H9 (cell line): Measurements from ENCODE around the gene GSN. TPM values are rescaled to one million over a fixed set of nuclear protein-coding genes. Genes with fewer than 3 reads are reported as not detected.

Experiments
- DNase-seq: peaks from one replicate; pipeline ENCODE4 v3.0.0-alpha.2; 2017
- H2AFZ ChIP-seq: one replicate; pipeline ENCODE4 v1.6.1; 2013; ENCODE audit warnings: mild to moderate bottlenecking, low read length, control low read depth, moderate library complexity
- H2AK5ac ChIP-seq: 2 replicates; pipeline ENCODE4 v1.6.1; 2013; ENCODE audit warnings: low read length, control low read depth, mixed read lengths; ENCODE audit not compliant: insufficient read length
- H2BK120ac ChIP-seq: one replicate; pipeline ENCODE4 v1.6.1; 2013; ENCODE audit warnings: low read depth, mild to moderate bottlenecking, low read length, control low read depth, inconsistent platforms; ENCODE audit not compliant: poor library complexity, severe bottlenecking
- H2BK12ac ChIP-seq: 2 replicates; pipeline ENCODE4 v1.6.1; 2013; ENCODE audit warnings: low read length, control low read depth, mixed read lengths, low read depth; ENCODE audit not compliant: insufficient read length
- H2BK15ac ChIP-seq: 2 replicates; pipeline ENCODE4 v1.6.1; 2013; ENCODE audit warnings: low read depth, low read length, control low read depth
- H2BK20ac ChIP-seq: one replicate; pipeline ENCODE4 v1.6.1; 2013; ENCODE audit warnings: low read depth, mild to moderate bottlenecking, low read length, control low read depth, inconsistent platforms; ENCODE audit not compliant: poor library complexity, severe bottlenecking
- H2BK5ac ChIP-seq: 2 replicates; pipeline ENCODE4 v1.6.1; 2013; ENCODE audit warnings: low read length, control low read depth, mixed read lengths; ENCODE audit not compliant: insufficient read length
- H3K14ac ChIP-seq: 2 replicates; pipeline ENCODE4 v1.6.1; 2013; ENCODE audit warnings: low read length, control low read depth; ENCODE audit not compliant: insufficient read depth
- H3K18ac ChIP-seq: 2 replicates; pipeline ENCODE4 v1.6.1; 2013; ENCODE audit warnings: low read depth, mild to moderate bottlenecking, mixed read lengths, low read length, control low read depth; ENCODE audit not compliant: insufficient read length
- H3K23ac ChIP-seq: 2 replicates; pipeline ENCODE4 v1.6.1; 2013; ENCODE audit warnings: low read length, control low read depth, mixed read lengths, low read depth; ENCODE audit not compliant: insufficient read length
- H3K23me2 ChIP-seq: 2 replicates; pipeline ENCODE4 v1.6.1; 2013; ENCODE audit warnings: low read depth, mild to moderate bottlenecking, mixed read lengths, low read length, control low read depth; ENCODE audit not compliant: insufficient read length, poor library complexity, severe bottlenecking
- H3K27ac ChIP-seq: 2 replicates; pipeline ENCODE4 v1.5.1; 2013; ENCODE audit warnings: low read length, control low read depth, mixed read lengths, low read depth; ENCODE audit not compliant: insufficient read length
- H3K27me3 ChIP-seq: 2 replicates; pipeline ENCODE4 v1.6.1; 2013; ENCODE audit warnings: low read length, control low read depth, inconsistent platforms; ENCODE audit not compliant: insufficient read depth
- H3K4ac ChIP-seq: 2 replicates; pipeline ENCODE4 v1.6.1; 2013; ENCODE audit warnings: low read depth, mild to moderate bottlenecking, control low read depth, inconsistent platforms, low read length, moderate library complexity
- H3K4me1 ChIP-seq: 2 replicates; pipeline ENCODE4 v1.6.1; 2013; ENCODE audit warnings: low read length, control low read depth, inconsistent platforms; ENCODE audit not compliant: insufficient read depth
- H3K4me2 ChIP-seq: 2 replicates; pipeline ENCODE4 v1.6.1; 2013; ENCODE audit warnings: low read length, control low read depth, mixed read lengths; ENCODE audit not compliant: insufficient read length, insufficient read depth
- H3K56ac ChIP-seq: 2 replicates; pipeline ENCODE4 v1.6.1; 2013; ENCODE audit warnings: low read depth, mild to moderate bottlenecking, mixed read lengths, low read length, control low read depth; ENCODE audit not compliant: insufficient read length
- H3K79me1 ChIP-seq: 2 replicates; pipeline ENCODE4 v1.6.1; 2013; ENCODE audit warnings: low read depth, mild to moderate bottlenecking, moderate library complexity, low read length, control low read depth, inconsistent platforms; ENCODE audit not compliant: insufficient read depth, poor library complexity, severe bottlenecking
- H3K79me2 ChIP-seq: 2 replicates; pipeline ENCODE4 v1.6.1; 2013; ENCODE audit warnings: low read length, control low read depth, inconsistent platforms; ENCODE audit not compliant: insufficient read depth
- H3K9ac ChIP-seq: 2 replicates; pipeline ENCODE4 v1.6.1; 2013; ENCODE audit warnings: low read length, control low read depth, mixed read lengths; ENCODE audit not compliant: insufficient read length; ENCODE audit errors: extremely low read depth
- H3K9me3 ChIP-seq: one replicate; pipeline ENCODE4 v1.6.1; 2013; ENCODE audit warnings: low read depth, low read length, inconsistent platforms; ENCODE audit not compliant: control insufficient read depth
- H3T11ph ChIP-seq: one replicate; pipeline ENCODE4 v1.6.1; 2013; ENCODE audit warnings: mild to moderate bottlenecking, low read length, control low read depth, inconsistent platforms
- H4K20me1 ChIP-seq: one replicate; pipeline ENCODE4 v1.6.1; 2013; ENCODE audit not compliant: control insufficient read depth, insufficient read length, insufficient read depth
- H4K5ac ChIP-seq: 2 replicates; pipeline ENCODE4 v1.6.1; 2013; ENCODE audit warnings: low read depth, mild to moderate bottlenecking, mixed read lengths, low read length, control low read depth; ENCODE audit not compliant: insufficient read length
- H4K8ac ChIP-seq: replicated peaks from 2 replicates; pipeline ENCODE4 v1.6.1; 2013; ENCODE audit warnings: low read length, control low read depth, mixed read lengths, low read depth; ENCODE audit not compliant: insufficient read length
- H4K91ac ChIP-seq: 2 replicates; pipeline ENCODE4 v1.6.1; 2013; ENCODE audit warnings: low read depth, mild to moderate bottlenecking, moderate library complexity, mixed read lengths, low read length, control low read depth; ENCODE audit not compliant: insufficient read length
- H3K27ac Mint-ChIP-seq, 3 experiments: 2 replicates in 2 of 3; 3 replicates in 1 of 3; pipeline ENCODE4 v1.8.0; 2020 to 2021; ENCODE audit warnings: mixed read lengths in 3 of 3, mild to moderate bottlenecking in 1 of 3, moderate library complexity in 1 of 3
- H3K27me3 Mint-ChIP-seq: 2 replicates; pipeline ENCODE4 v1.8.0; 2021; ENCODE audit warnings: low read depth, mild to moderate bottlenecking, moderate library complexity, mixed read lengths
- H3K36me3 Mint-ChIP-seq, 3 experiments: 2 replicates in 2 of 3; 3 replicates in 1 of 3; pipeline ENCODE4 v1.8.0; 2020 to 2021; ENCODE audit warnings: low read depth in 3 of 3, mixed read lengths in 3 of 3; ENCODE audit not compliant: insufficient read depth in 1 of 3
- H3K4me1 Mint-ChIP-seq, 2 experiments: 2 replicates each; pipeline ENCODE4 v1.8.0; 2020; ENCODE audit warnings: mixed read lengths in 2 of 2
- H3K4me3 Mint-ChIP-seq, 2 experiments: 2 replicates in 1 of 2; 3 replicates in 1 of 2; pipeline ENCODE4 v1.8.0; 2020 to 2021; ENCODE audit warnings: mild to moderate bottlenecking in 2 of 2, mixed read lengths in 2 of 2, moderate library complexity in 1 of 2
- H3K9me3 Mint-ChIP-seq, 2 experiments: 2 replicates in 1 of 2; 3 replicates in 1 of 2; pipeline ENCODE4 v1.8.0; 2020; ENCODE audit warnings: mild to moderate bottlenecking in 2 of 2, mixed read lengths in 2 of 2, moderate library complexity in 1 of 2
- CTCF ChIP-seq: fragments of 200-600 bp; sonication (generic); conservative IDR thresholded peaks from 3 replicates; pipeline ENCODE4 v1.8.0; 2021; ENCODE audit warnings: antibody characterized with exemption, mild to moderate bottlenecking
- whole genome bisulfite sequencing: extraction: QIAGEN DNeasy Blood & Tissue Kit; methylation state at CpG from one replicate; pipeline ENCODE4 v1.1.7; 2013; ENCODE audit warnings: missing lambda C conversion rate, low lambda C conversion rate, mixed read lengths; ENCODE audit not compliant: insufficient read length; ENCODE audit errors: extremely low coverage; 5-methylcytosine and 5-hydroxymethylcytosine counted together
- total RNA-seq: library from RNA; stranded (reverse); gene quantifications from 2 replicates; pipeline ENCODE4 v1.2.1, GENCODE V29; 2021

The GSN gene
- total RNA-seq, 1 experiment from 2014 or later = 14.9 TPM

- Histone ChIP-seq H3K79me1 (no peaks in the 10 kb centered on the region), H2BK15ac (no peak overlapping the region), H3K4ac (no peak overlapping the region), H2BK5ac (no peak overlapping the region), H2BK12ac (no peak overlapping the region), H2AK5ac (no peak overlapping the region), H3K23me2 (no peaks in the 10 kb centered on the region), H3K9ac (no peak overlapping the region), H3K9me3 (no peaks in the 10 kb centered on the region), H2BK120ac (no peak overlapping the region), H4K8ac (no peak overlapping the region), H3K27me3 (peaks cover 8% of the 10 kb centered on the region; the same call in 1 of the 2 replicates), H3K27ac (no peak overlapping the region), H3K79me2 (no peaks in the 10 kb centered on the region), H4K20me1 (no peaks in the 10 kb centered on the region), H2AFZ (no peak overlapping the region), H3K56ac (no peak overlapping the region), H3K4me2 (no peak overlapping the region), H3K18ac (no peak overlapping the region), H3K23ac (no peak overlapping the region), H2BK20ac (no peak overlapping the region), H3K4me1 (peaks cover 4% of the 10 kb centered on the region), H4K91ac (no peak overlapping the region), H3T11ph (no peak overlapping the region), H4K5ac (no peak overlapping the region), H3K14ac (no peak overlapping the region)
- peaks cover 28 to 38% of the 10 kb centered on the region in 2 experiments for H3K4me1 Mint-ChIP-seq
- peaks cover 96% of the 10 kb centered on the region for H3K27me3 Mint-ChIP-seq
- H3K9me3 Mint-ChIP-seq = no peaks in the 10 kb centered on the region; a peak in 1 of 5 replicates
- TF ChIP-seq CTCF = no peak
- H3K4me3 Mint-ChIP-seq = no peak overlapping the region
- H3K27ac Mint-ChIP-seq = 0 out of 7 replicates have a peak overlapping the region, but pooled peaks of 1 of the 3 experiments have one; percentile 48
- no peak for DNase-seq
- peaks cover 0 to 1% (median 0%) of the 10 kb centered on the region in 3 experiments; a peak in 1 of 7 replicates for H3K36me3 Mint-ChIP-seq
- no CpG with 5 or more reads among the region's 6 CpGs for WGBS
Measured at GRCh38 chr9:121292801-121293241, 24.9 kb downstream of the GSN start.
